ENCODE results near the gene MTNR1B.

DNA sequence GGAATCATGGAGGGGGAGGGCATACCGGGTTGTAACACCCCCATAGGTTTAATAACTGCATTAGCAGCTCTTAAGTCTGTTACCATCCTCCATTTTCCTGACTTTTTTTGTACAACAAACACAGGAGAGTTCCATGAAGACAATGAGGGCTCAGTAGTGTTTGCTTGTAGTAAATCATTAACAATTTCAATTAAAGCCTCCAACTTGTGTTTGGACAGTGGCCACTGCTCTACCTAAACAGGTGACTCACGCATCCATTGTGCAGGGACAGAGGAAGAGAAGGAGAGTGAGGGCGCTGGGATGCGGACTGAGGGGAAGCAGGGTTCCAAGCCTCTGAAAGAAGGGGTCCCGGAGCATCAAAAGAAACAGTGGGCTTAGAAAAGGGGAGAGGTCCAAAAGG is 21.3 kb upstream of the MTNR1B start:
- no peak for TF ChIP-seq CTCF (IDR thresholded peaks at IDR 0.05)
- TF ChIP-seq POLR2A (IDR thresholded peaks at IDR 0.05): no peak
